Measurements from ENCODE around the gene CBFA2T2. TPM values are rescaled to one million over a fixed set of nuclear protein-coding genes. Genes with fewer than 3 reads are reported as not detected.

CBFA2T2 gene
- total RNA-seq, 1 experiment from 2014 or later, result 13.1 TPM

GRCh38 chr20:33545763-33546162 lies 55.9 kb downstream of the CBFA2T2 start:
- no peak for TF ChIP-seq CTCF (conservative IDR thresholded peaks at IDR 0.05; ENCODE audit: low read depth, low read length)
- TF ChIP-seq EZH2 (IDR thresholded peaks at IDR 0.05; ENCODE audit: borderline replicate concordance, low read depth, low read length, poor library complexity, severe bottlenecking), result no peak
- no TSS peak for BruUV-seq (replicated peaks)
- POLR2A ChIA-PET (ENCODE audit: low non-redundant PET), result interaction anchor here (0.6 to 0.7 kb wide), 2 partner anchors 30 to 170 kb away, joined by 3 to 4 read pairs; no protein-coding TSS in a partner anchor
- Histone ChIP-seq H3K36me3 (ENCODE audit: insufficient read depth, low read length, poor library complexity, severe bottlenecking) (no peaks in the 10 kb centered on the region), H3K9me3 (ENCODE audit: low read depth, low read length, poor library complexity, severe bottlenecking) (no peaks in the 10 kb centered on the region), H3K27ac (ENCODE audit: low read depth, low read length, poor library complexity, severe bottlenecking) (no peak overlapping the region), H3K4me3 (ENCODE audit: low read depth, low read length, poor library complexity, severe bottlenecking) (no peak overlapping the region), H3K27me3 (replicated peaks; ENCODE audit: insufficient read depth, low read depth, low read length, poor library complexity) (no peaks in the 10 kb centered on the region), H3K4me1 (ENCODE audit: insufficient read depth, low read length, poor library complexity, severe bottlenecking) (peaks cover 3% of the 10 kb centered on the region)
- DNase-seq (ENCODE audit: low spot score), result no peak
- intact Hi-C loops (cut with micrococcal nuclease; ENCODE audit: unreplicated experiment), result no loop called here
- CTCF ChIA-PET, result no interaction called here

GRCh38 chr20:33549229-33549999 lies 59.5 kb downstream of the CBFA2T2 start:
- Histone ChIP-seq H3K4me1 (ENCODE audit: insufficient read depth, low read length, poor library complexity, severe bottlenecking) (peaks cover 14% of the 10 kb centered on the region), H3K36me3 (ENCODE audit: insufficient read depth, low read length, poor library complexity, severe bottlenecking) (no peaks in the 10 kb centered on the region), H3K4me3 (ENCODE audit: low read depth, low read length, poor library complexity, severe bottlenecking) (no peak overlapping the region), H3K27ac (ENCODE audit: low read depth, low read length, poor library complexity, severe bottlenecking) (no peak overlapping the region), H3K27me3 (replicated peaks; ENCODE audit: insufficient read depth, low read depth, low read length, poor library complexity) (no peaks in the 10 kb centered on the region), H3K9me3 (ENCODE audit: low read depth, low read length, poor library complexity, severe bottlenecking) (no peaks in the 10 kb centered on the region)
- no peak for DNase-seq (ENCODE audit: low spot score)
- intact Hi-C loops (cut with micrococcal nuclease; ENCODE audit: unreplicated experiment), result no loop called here
- TF ChIP-seq CTCF (conservative IDR thresholded peaks at IDR 0.05; ENCODE audit: low read depth, low read length) (no peak), EZH2 (IDR thresholded peaks at IDR 0.05; ENCODE audit: borderline replicate concordance, low read depth, low read length, poor library complexity, severe bottlenecking) (no peak)
- no TSS peak for BruUV-seq (replicated peaks)
- ChIA-PET CTCF (no interaction called here), POLR2A (ENCODE audit: low non-redundant PET) (no interaction called here)

DNA sequence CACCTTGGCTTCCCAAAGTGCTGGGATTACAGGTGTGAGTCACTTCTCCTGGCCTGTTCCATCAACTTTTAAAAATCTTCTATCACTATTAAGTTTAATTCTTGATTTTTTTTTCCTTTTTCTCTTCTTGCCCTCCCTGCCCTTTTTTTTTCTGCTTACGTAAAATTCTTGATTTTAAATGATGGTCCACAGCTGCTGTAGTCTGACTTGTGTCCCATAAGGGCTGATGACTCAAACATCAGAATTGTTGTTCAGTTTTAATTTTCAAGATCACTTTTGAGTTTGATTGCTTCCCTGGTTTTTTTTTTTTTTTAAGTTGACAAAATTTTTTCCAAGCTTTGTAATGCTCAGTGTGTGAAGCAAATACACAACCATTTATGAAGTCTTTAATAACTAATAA lies 61.9 kb downstream of the CBFA2T2 start:
- no peaks in the 10 kb centered on the region for H3K27me3 ChIP-seq (replicated peaks; ENCODE audit: insufficient read depth, low read depth, low read length, poor library complexity)
- no peaks in the 10 kb centered on the region for H3K36me3 ChIP-seq (ENCODE audit: insufficient read depth, low read length, poor library complexity, severe bottlenecking)
- no peak for TF ChIP-seq CTCF (conservative IDR thresholded peaks at IDR 0.05; ENCODE audit: low read depth, low read length)
- TF ChIP-seq EZH2 (IDR thresholded peaks at IDR 0.05; ENCODE audit: borderline replicate concordance, low read depth, low read length, poor library complexity, severe bottlenecking), result no peak
- BruUV-seq (replicated peaks), result no TSS peak
- intact Hi-C loops (cut with micrococcal nuclease; ENCODE audit: unreplicated experiment), result no loop called here
- no peaks in the 10 kb centered on the region for H3K9me3 ChIP-seq (ENCODE audit: low read depth, low read length, poor library complexity, severe bottlenecking)
- no peak for DNase-seq (ENCODE audit: low spot score)
- CTCF ChIA-PET, result no interaction called here
- POLR2A ChIA-PET (ENCODE audit: low non-redundant PET), result no interaction called here
- H3K4me3 ChIP-seq (ENCODE audit: low read depth, low read length, poor library complexity, severe bottlenecking), result no peak overlapping the region
- peaks cover 26% of the 10 kb centered on the region for H3K4me1 ChIP-seq (ENCODE audit: insufficient read depth, low read length, poor library complexity, severe bottlenecking)
- no peak overlapping the region for H3K27ac ChIP-seq (ENCODE audit: low read depth, low read length, poor library complexity, severe bottlenecking)

All from A673 (cell line).